Measurements from ENCODE around the gene HS3ST1.

Gene HS3ST1

GRCh38 chr4:11428899-11429698 lies 405 bp upstream of the HS3ST1 start:
- in situ Hi-C loops (cut with HindIII; ENCODE audit: low pct_unique_long_range_greater_than_20kb, low sequenced_read_pairs), result no loop called here
- DNase-seq (ENCODE audit: low read depth in 1 of 2, low spot score in 1 of 2), result no peak
- no peak for TF ChIP-seq JUND (IDR thresholded peaks at IDR 0.05; ENCODE audit: low read depth)

- no peak for TF ChIP-seq JUND (IDR thresholded peaks at IDR 0.05; ENCODE audit: low read depth)
- DNase-seq (ENCODE audit: low read depth in 1 of 2, low spot score in 1 of 2), result no peak
- in situ Hi-C loops (cut with HindIII; ENCODE audit: low pct_unique_long_range_greater_than_20kb, low sequenced_read_pairs), result no loop called here
Measured at GRCh38 chr4:11427121-11427996, 1.3 kb downstream of the HS3ST1 start.

- TF ChIP-seq JUND (IDR thresholded peaks at IDR 0.05; ENCODE audit: low read depth), result no peak
- in situ Hi-C loops (cut with HindIII; ENCODE audit: low pct_unique_long_range_greater_than_20kb, low sequenced_read_pairs), result no loop called here
- DNase-seq (ENCODE audit: low read depth in 1 of 2, low spot score in 1 of 2), result no peak
Measured at GRCh38 chr4:11426731-11427120, 2.0 kb downstream of the HS3ST1 start.

- in situ Hi-C loops (cut with HindIII; ENCODE audit: low pct_unique_long_range_greater_than_20kb, low sequenced_read_pairs), result no loop called here
- no peak for DNase-seq (ENCODE audit: low read depth in 1 of 2, low spot score in 1 of 2)
- no peak for TF ChIP-seq JUND (IDR thresholded peaks at IDR 0.05; ENCODE audit: low read depth)
Measured at GRCh38 chr4:11426003-11426402, 2.7 kb downstream of the HS3ST1 start.

GRCh38 chr4:11424856-11425255 lies 3.8 kb downstream of the HS3ST1 start:
- DNase-seq (ENCODE audit: low read depth in 1 of 2, low spot score in 1 of 2), result peak in 1 of 2 experiments; percentile 18
- no peak for TF ChIP-seq JUND (IDR thresholded peaks at IDR 0.05; ENCODE audit: low read depth)
- in situ Hi-C loops (cut with HindIII; ENCODE audit: low pct_unique_long_range_greater_than_20kb, low sequenced_read_pairs), result no loop called here

- peak in 1 of 2 experiments; percentile 35 for DNase-seq (ENCODE audit: low read depth in 1 of 2, low spot score in 1 of 2)
- in situ Hi-C loops (cut with HindIII; ENCODE audit: low pct_unique_long_range_greater_than_20kb, low sequenced_read_pairs), result no loop called here
- TF ChIP-seq JUND (IDR thresholded peaks at IDR 0.05; ENCODE audit: low read depth), result no peak
Measured at GRCh38 chr4:11424000-11424399, 4.7 kb downstream of the HS3ST1 start.

GRCh38 chr4:11423465-11423864 lies 5.2 kb downstream of the HS3ST1 start:
- no peak for DNase-seq (ENCODE audit: low read depth in 1 of 2, low spot score in 1 of 2)
- TF ChIP-seq JUND (IDR thresholded peaks at IDR 0.05; ENCODE audit: low read depth), result no peak
- in situ Hi-C loops (cut with HindIII; ENCODE audit: low pct_unique_long_range_greater_than_20kb, low sequenced_read_pairs), result no loop called here

- in situ Hi-C loops (cut with HindIII; ENCODE audit: low pct_unique_long_range_greater_than_20kb, low sequenced_read_pairs), result no loop called here
- TF ChIP-seq JUND (IDR thresholded peaks at IDR 0.05; ENCODE audit: low read depth), result no peak
- no peak for DNase-seq (ENCODE audit: low read depth in 1 of 2, low spot score in 1 of 2)
Measured at GRCh38 chr4:11421116-11421515, 7.6 kb downstream of the HS3ST1 start.

- in situ Hi-C loops (cut with HindIII; ENCODE audit: low pct_unique_long_range_greater_than_20kb, low sequenced_read_pairs), result no loop called here
- no peak for TF ChIP-seq JUND (IDR thresholded peaks at IDR 0.05; ENCODE audit: low read depth)
- DNase-seq (ENCODE audit: low read depth in 1 of 2, low spot score in 1 of 2), result no peak
Measured at GRCh38 chr4:11420327-11420726, 8.4 kb downstream of the HS3ST1 start.

GRCh38 chr4:11418610-11419009 lies 10.1 kb downstream of the HS3ST1 start:
- in situ Hi-C loops (cut with HindIII; ENCODE audit: low pct_unique_long_range_greater_than_20kb, low sequenced_read_pairs), result no loop called here
- no peak for TF ChIP-seq JUND (IDR thresholded peaks at IDR 0.05; ENCODE audit: low read depth)
- peak in 1 of 2 experiments; percentile 6 for DNase-seq (ENCODE audit: low read depth in 1 of 2, low spot score in 1 of 2)

GRCh38 chr4:11416767-11417113 lies 12.0 kb downstream of the HS3ST1 start:
- in situ Hi-C loops (cut with HindIII; ENCODE audit: low pct_unique_long_range_greater_than_20kb, low sequenced_read_pairs), result no loop called here
- no peak for TF ChIP-seq JUND (IDR thresholded peaks at IDR 0.05; ENCODE audit: low read depth)

GRCh38 chr4:11416071-11416766 lies 12.5 kb downstream of the HS3ST1 start:
- in situ Hi-C loops (cut with HindIII; ENCODE audit: low pct_unique_long_range_greater_than_20kb, low sequenced_read_pairs), result no loop called here
- DNase-seq (ENCODE audit: low read depth in 1 of 2, low spot score in 1 of 2), result peak in 1 of 2 experiments; percentile 7
- no peak for TF ChIP-seq JUND (IDR thresholded peaks at IDR 0.05; ENCODE audit: low read depth)

More at GRCh38 chr4:11416767-11417113, 12.0 kb downstream of the HS3ST1 start:
- DNase-seq (ENCODE audit: low read depth in 1 of 2, low spot score in 1 of 2), result no peak

Data from T47D (cell line).